CD4-positive, alpha-beta T cell treated with Interleukin-2 at 100 ng/mL for 4 hours (primary cell): ENCODE results near the gene RMC1.
"Not testable (repeated sequence)": the region's sequence is repeated elsewhere in the genome, so short reads cannot be mapped to it uniquely, and the experiment has no call there.

Source experiments
- DNase-seq: peaks from one replicate; pipeline ENCODE4 v3.0.0-alpha.2; 2020; ENCODE audit warnings: low spot score

The RMC1 gene

DNA sequence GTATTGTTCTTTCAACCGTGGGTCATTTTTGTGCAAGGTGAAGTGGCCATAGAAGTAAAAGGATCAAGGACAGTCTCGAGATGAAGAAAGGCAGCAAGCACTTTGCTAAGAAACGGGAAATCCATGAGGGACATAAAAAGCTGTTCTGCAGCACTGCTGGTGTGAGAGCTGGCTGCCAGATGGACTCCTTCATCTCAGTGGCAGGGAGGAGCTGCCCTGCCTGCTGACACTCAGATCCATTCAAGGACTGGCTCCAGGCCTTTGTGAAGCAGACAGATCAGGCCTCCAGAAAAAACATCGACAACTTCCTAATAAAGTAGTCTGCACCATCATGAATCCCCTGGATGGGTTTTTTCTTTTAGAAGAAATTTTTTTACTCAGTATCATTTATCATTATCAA lies 29.5 kb downstream of the RMC1 start:
- no peak for DNase-seq

DNA sequence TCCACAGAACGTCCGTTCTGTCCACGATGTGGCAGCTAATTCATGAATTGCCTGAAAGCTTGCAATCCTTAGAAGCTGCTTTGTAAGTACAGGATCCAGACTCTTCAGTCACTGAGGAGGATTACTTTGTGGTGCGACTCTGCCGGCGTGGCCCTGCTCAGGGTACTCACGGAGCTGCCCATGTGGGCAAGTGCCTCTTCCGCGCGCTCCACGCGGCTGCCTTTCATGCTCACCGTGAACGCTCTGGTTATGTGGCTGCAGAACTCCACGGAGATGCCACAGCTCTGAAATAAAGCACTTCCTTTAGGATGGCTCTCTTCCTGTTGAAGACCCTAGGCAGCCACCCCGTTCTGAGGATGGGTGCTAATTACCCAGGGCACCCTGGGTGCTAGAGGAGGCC lies 31.0 kb downstream of the RMC1 start:
- DNase-seq: no peak

GRCh38 chr18:23536204-23536603 lies 32.9 kb downstream of the RMC1 start:
- DNase-seq: no peak

DNA sequence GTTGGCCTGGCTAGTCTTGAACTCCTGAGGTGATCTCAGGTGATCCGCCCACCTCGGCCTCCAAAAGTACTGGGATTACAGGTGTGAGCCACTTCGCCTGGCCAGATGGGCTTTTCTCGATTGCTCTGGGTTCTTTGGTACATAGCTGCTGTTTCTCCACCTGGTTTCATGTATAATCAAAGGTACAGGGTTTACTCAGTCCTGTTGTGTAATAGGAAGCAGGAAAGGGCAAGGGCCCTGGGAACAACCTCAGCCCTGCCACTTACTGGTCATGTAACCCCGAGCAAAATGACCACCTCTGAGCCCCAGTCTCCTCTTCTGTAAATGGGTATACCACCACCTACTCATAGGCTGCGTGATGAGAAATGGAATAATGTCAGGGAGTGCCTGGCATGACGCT lies 34.0 kb downstream of the RMC1 start:
- no peak for DNase-seq

DNA sequence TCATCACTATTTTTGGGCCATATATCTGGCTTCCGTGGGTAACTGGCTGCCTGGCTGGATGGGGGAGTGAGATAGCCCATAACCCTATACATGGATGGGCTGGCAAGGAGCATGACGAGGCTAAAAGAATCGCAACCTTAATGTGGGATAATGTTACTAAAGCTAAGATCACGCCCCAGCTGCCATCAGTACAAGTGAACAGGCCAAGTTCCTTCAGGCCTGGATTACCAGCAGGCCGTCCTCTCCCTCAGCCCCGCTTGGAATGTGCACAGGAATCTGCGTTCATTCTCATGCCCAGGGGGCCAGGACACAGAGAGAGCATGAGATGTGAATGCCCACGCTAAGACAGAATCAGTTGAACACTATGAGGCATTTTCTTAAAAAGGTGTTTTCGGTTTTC lies 34.7 kb downstream of the RMC1 start:
- DNase-seq: no peak

DNA sequence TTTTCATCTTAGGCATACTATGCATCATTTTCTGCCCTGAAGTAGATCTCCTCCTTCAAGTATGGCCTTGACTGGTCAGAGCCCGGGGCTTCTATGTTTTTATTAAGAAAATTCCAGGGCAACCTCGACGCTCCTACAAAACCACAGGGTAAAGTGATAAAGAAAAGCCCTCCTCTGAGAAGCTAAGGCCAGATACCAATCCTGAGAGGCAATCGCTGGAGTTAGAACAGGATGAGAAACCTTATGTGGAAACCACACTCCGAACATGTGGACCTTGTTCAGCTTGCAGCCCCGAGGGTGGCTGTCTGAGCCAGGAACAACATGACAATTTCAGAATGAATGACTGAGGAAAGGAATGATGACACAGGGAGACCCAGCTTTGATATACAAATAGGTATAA lies 35.6 kb downstream of the RMC1 start:
- no peak for DNase-seq

DNA sequence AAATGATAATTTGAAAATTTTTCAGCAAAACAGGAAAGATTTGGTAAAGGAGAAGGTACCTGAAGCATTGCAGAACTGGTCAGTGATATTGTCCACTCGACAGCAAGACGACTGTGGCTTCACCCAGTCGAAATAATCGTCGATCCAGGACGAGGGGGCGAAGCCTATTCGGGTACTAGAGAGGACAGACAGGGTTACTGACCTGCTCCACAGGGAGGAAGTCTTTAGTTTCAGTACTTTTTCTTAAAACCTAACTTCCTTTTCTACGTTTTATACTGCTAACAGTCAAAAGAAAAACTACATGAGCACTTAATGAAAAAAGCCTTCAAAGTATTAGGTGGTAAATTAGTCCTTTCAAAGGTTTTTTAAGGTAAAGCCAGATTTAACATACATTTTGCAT lies 36.0 kb downstream of the RMC1 start:
- no peak for DNase-seq

- no peak for DNase-seq
These were observed 36.7 kb downstream of the RMC1 start for GRCh38 chr18:23539911-23540525.

DNA sequence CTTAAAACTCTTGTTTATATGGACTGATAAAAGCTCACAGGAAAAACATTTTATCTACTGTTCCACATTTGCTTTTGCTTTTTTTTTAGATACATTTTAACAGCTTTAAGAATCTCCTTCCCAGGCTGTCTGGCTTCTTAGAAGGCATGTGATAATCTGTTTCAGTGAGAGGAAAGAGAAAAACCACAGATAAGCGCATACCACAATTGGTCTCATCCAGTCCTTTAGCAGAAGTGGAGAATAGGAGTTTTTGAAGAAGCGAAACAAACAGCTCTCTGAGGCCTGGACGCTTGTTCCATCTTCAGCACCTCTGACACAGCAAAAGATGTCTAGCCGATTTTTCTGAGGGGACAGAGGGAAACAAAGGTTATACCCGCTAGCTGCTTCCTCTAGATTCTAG lies 37.6 kb downstream of the RMC1 start:
- peak; percentile 59 for DNase-seq

GRCh38 chr18:23541349-23542093 lies 38.2 kb downstream of the RMC1 start:
- no peak for DNase-seq

GRCh38 chr18:23542461-23542860 lies 39.1 kb downstream of the RMC1 start:
- no peak for DNase-seq

DNA sequence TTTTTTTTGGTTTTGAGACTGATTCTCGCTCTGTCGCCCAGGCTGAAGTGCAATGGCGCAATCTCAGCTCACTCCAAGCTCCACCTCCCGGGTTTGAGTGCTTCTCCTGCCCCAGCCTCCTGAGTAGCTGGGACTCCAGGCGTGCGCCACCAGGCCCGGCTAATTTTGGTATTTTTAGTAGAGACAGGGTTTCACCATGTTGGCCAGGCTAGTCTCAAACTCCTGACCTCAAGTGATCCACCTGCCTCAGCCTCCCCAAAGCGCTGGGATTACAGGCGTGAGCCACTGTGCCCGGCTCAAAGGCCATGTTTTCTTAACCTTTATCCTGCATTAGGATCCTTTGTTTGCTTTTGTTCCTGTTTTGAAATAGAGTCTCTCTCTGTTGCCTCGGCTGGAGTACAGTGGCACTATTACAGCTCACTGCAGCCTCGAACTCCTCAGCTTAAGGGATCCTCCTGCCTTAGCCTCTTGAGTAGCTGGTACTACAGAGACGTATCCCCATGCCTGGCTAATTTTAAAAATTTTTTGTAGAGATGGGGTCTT lies 42.0 kb downstream of the RMC1 start:
- DNase-seq: no peak

GRCh38 chr18:23547306-23547705 lies 44.0 kb downstream of the RMC1 start:
- no peak for DNase-seq

GRCh38 chr18:23547846-23548245 lies 44.5 kb downstream of the RMC1 start:
- DNase-seq: no peak

GRCh38 chr18:23548275-23548674 lies 45.0 kb downstream of the RMC1 start:
- DNase-seq: no peak

DNA sequence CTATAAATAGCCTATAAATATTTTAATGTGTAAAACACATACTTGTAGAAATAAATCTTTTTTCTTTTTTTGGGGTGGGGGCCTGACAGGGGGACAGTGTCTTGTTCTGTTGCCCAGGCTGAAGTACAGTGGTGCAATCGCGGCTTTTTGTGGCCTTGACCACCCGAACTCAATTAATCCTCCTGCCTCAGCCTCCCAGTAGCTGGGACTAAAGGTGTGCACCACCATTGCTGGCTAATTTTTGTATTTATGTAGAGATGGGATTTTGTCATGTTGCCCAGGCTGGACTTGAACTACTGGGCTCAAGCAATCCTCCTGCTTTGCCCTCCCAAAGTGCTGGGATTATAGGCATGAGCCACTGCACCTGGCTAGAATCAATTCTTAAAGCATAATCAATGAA lies 45.4 kb downstream of the RMC1 start:
- DNase-seq: no peak

DNA sequence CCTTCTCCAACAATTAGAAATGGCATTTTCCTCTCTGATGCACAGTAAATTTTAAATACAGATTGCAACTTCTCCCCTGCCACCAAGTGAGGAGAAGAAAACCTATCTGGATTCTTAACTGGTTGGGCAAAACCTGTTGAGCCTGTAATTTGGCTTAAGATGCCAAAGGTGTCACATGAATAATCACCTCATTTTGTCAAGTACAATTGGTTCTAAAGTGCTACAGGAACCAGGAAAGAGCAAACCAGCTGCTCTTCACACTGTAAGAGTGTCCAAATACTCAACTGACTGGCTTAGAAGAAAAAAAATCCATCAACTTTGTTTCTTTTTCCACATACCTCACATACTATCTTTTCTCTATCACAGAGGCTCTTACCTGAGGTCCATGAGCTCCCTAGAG lies 47.6 kb downstream of the RMC1 start:
- no peak for DNase-seq

- no peak for DNase-seq
These were observed 48.7 kb downstream of the RMC1 start for GRCh38 chr18:23551978-23552377.

DNA sequence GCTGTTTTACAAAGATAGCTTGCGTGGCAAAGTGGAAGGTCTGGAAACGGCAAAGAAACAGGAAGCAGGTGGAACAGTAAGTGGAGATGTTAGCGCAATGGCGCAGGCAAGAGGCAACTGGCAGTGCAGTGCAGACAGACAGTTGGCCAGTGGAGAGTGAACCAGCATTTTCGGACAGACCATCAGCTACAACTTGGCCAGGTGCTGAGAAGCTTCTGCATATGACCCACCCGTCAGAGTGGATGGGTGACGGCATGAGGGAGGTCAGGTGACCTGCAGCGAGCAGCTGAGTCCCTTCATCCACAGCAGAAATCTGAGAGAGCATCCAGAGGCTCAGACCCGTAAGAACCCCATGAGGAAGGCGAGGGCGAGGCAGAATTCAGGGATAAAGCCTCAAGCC lies 49.2 kb downstream of the RMC1 start:
- DNase-seq: no peak

GRCh38 chr18:23553887-23554286 lies 50.6 kb downstream of the RMC1 start:
- no peak for DNase-seq

DNA sequence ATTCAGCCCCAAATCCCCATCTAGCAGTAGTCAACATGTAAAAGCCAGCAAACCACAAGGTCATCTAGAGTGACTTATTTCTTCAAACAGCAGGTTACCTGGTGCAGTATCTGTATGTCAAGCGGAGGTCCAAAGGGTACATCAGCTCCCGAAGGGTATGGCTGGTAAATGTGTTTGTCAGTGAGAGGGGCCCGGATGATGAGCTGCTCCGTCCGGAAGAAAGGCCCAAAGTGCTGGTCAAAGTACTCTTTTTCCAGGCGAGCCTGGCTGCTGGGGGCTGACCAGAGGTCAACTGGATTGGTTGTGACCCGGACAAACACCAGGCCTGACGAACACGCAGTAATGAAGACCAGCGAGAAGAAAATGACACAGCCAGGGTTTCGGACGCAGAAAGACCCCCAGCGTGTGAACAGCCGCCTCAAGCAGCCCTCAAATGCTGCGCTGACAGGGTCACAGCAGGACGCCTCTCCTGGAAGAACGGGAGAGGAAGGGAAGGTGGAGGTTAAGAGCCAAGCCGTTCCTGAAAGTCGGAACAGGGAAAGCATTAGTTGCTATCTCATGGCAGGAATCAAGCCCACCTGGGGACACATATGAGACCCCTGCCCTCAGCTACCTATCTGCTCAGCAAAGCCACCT lies 53.0 kb downstream of the RMC1 start:
- no peak for DNase-seq

DNA sequence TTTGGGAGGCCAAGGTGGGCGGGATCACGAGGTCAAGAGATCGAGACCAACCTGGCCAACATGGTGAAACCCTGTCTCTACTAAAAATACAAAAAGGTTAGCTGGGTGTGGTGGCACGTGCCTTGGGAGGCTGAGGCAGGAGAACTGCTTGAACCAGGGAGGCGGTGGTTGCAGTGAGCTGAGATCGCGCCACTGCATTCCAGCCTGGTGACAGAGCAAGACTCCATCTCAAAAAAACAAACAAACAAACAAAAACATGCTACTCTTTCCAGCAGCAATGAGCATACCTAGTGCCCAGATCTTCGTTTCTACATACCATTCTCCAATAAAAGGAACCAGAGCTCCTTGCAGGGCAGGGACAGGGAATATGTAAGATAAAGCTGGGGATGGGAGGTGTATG lies 54.2 kb downstream of the RMC1 start:
- DNase-seq: not testable (repeated sequence)

GRCh38 chr18:23560186-23560585 lies 56.9 kb downstream of the RMC1 start:
- no peak for DNase-seq
